Astrocyte of the cerebellum (primary cell): Measurements from ENCODE around the gene PTGDS.

Experiments used
- DNase-seq: peaks from one replicate; pipeline ENCODE4 v3.0.0-alpha.2; 2011; ENCODE audit warnings: low read depth
- H3K4me3 ChIP-seq: 2 replicates; pipeline ENCODE4 v1.5.1; 2011; ENCODE audit warnings: mild to moderate bottlenecking, low read depth, low read length, moderate library complexity
- in situ Hi-C: cut with HindIII; loops from 2 replicates; pipeline ENCODE4 v1.10.0; 2017; ENCODE audit warnings: low sequenced_read_pairs
- TF ChIP-seq, protein P1 (sequence below): IDR thresholded peaks from 2 replicates; pipeline ENCODE4 v1.5.1; 2012; ENCODE audit warnings: low read length, low read depth, moderate library complexity, mild to moderate bottlenecking; ENCODE audit errors: missing control alignments

PTGDS gene

DNA sequence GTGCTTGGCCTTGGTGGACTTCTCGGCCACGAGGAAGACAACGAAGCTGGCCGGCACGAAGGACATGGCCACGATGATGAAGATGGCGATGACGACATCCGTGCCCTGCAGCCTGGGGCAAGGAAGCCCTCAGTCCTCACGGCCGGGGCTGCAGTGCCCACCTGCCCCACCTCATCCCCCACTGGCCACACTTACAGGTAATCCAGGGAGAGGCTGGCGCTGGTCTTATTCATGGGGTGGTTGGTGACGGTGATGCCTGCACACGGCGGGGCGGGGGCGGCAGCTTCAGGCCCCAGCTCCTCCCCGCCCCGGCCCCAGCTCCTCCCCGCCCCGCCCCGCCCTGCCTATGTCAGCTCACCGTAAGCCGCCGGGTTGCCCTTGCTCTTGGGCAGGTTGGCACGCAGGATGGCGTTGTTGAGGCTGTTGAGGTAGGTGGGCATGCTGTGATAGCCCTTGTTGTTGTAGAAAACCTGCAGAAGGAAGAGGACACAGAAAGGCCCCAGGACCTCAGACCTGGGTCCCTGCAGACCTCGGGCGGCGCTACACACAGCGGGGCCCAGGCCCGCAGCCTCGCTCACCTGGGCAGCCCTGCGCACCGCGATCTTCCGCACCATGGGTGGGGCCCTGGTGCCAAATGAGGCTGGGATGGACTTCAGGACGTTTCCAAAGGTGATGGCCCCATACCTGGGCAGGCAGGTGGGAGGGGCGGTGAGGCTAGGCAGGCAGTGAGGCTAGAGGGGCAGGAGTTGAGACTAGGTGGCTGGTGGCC, 34.8 kb downstream of the PTGDS start:
- no peak overlapping the region for H3K4me3 ChIP-seq
- in situ Hi-C loops = no loop called here
- no peak for DNase-seq
- TF ChIP-seq, protein P1, sequence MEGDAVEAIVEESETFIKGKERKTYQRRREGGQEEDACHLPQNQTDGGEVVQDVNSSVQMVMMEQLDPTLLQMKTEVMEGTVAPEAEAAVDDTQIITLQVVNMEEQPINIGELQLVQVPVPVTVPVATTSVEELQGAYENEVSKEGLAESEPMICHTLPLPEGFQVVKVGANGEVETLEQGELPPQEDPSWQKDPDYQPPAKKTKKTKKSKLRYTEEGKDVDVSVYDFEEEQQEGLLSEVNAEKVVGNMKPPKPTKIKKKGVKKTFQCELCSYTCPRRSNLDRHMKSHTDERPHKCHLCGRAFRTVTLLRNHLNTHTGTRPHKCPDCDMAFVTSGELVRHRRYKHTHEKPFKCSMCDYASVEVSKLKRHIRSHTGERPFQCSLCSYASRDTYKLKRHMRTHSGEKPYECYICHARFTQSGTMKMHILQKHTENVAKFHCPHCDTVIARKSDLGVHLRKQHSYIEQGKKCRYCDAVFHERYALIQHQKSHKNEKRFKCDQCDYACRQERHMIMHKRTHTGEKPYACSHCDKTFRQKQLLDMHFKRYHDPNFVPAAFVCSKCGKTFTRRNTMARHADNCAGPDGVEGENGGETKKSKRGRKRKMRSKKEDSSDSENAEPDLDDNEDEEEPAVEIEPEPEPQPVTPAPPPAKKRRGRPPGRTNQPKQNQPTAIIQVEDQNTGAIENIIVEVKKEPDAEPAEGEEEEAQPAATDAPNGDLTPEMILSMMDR = no peak

DNA sequence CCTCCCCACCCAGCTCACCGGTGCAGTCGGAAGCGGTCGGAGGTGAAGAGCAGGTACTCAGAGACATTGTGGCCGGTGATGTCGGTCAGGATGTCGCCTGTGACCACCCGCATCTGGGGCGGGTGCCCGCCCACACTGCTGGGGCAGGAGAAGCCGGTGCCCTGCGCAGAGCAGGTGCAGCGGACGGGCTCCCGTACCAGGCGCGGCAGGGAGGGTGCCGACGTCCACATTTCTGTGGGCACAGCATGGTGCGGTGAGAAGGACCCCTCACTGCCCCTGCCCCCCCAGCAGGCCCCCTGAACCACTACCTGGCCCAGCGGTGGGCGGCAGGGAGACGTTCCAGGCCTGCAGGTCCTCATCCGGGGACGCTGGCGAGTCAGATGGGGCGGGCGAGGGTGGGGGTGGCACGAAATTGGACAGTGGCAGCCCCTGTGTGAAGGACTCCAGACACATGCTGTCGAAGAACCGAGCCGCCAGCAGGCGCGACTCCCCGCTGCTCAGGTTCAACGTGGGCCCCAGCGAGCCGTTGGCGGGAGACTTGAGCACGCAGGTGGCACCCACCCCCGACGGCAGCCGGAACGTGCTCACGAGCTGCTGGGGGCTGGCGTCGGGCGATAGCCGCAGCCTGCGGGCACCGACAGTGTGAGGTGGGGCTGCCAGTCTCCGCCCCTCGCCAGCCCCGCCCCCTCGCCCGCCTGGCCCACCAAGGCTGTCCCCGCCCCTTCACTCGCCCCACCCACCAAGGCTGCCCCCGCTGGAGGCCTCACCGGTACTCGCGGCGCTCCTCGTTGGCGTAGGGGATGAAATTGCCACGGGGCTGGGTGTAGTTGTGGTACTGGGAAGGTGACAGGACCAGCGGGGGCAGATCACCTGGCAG, 35.6 kb downstream of the PTGDS start:
- DNase-seq = no peak
- no peak overlapping the region for H3K4me3 ChIP-seq
- in situ Hi-C loops = no loop called here
- TF ChIP-seq, protein P1 = no peak

DNA sequence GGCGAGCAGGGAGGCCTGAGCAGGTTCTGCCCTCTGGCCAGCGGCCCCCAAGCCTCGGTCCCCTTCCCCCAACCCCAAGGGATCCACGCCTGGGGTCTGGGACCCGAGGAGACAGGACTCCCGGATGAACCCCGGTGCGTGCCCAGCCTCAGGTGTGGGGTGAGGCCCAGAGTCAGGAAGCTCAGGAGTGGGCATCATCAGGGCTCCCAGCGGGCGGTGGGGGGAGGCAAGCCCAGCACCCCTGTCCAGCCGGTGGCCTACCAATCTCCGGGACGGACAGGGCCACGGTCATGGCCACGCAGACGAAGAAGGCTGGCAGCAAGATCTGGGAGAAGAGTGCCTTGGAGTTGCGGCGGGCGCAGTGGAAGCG, 36.3 kb downstream of the PTGDS start:
- TF ChIP-seq, protein P1 = no peak
- no peak overlapping the region for H3K4me3 ChIP-seq
- no peak for DNase-seq
- in situ Hi-C loops = no loop called here

DNA sequence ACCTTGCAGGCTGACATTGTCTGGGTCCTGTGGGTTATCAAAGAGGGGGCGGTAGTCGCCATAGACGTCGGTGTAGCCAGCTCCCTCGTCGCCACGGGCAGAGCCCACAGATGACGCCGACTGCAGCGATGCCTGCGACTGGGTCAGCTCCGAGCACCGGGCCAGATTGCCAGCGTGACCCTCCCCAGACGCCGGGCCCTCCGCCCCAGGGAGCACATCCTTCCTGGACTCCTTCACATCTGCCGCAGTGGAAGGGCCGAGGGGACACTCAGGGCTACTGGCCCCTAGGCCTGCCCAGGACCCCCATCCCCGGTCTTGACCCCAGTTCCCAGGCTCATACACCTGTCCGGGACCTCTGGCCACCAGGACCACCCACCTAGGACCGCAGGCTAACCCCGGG, 36.9 kb downstream of the PTGDS start:
- H3K4me3 ChIP-seq = no peak overlapping the region
- TF ChIP-seq, protein P1 = no peak
- no peak for DNase-seq
- in situ Hi-C loops = no loop called here

DNA sequence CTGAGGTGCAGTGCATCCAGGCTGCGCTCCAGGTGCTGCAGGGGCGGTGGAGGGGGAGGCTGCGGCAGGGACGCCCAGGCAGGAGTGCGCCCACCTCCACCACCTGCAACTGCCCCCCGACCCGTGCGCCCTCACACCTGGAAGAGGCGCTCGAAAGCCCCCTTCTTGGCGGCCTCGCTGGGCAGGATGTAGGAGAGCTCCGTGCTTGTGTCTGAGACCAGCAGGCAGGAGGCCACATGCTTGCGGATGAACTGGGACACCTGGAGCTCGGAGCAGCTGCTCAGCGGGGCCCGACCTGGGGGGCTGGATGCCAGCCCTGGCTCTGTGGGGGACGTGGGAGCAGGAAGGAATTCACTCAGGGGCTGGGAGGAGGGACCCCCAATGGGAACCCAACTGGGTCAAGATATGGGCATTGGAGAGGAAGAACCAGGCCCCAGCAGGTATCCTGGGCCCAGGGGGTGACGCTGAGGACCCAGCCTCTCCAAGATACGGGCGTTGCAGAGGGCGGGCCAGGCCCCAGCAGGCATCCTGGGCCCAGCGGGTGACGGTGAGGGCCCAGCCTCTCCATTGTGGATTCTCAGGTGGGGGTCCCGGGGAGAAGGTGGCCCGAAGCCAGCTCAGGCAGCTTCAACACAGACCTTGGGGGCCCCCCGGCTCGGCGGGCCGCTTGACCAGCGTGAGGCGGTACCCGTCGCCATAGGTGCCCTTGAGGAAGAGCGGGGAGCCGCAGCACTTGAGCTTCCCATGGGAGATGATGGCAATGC, 37.7 kb downstream of the PTGDS start:
- no peak overlapping the region for H3K4me3 ChIP-seq
- TF ChIP-seq, protein P1 = no peak
- no peak for DNase-seq
- in situ Hi-C loops = no loop called here

DNA sequence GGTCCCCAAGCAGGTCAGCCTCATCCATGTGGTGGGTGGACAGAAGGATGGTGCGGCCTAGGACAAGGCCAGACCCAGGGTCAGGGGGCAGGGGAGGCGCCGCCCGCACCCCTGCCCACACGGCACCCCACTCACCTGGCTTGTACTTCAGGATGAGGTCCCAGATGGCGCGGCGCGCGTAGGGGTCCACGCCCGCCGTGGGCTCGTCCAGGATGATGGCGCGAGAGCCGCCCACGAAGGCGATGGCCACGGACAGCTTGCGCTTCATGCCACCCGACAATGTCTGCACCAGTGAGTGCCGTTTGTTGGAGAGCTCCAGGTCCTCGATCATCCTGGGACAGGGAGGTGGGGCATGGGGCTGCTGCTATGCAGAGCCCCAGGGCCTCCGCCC, 38.2 kb downstream of the PTGDS start:
- H3K4me3 ChIP-seq = no peak overlapping the region
- in situ Hi-C loops = no loop called here
- no peak for DNase-seq
- TF ChIP-seq, protein P1 = no peak
